ENCODE measurements around the gene CLCN3. TPM values are rescaled to one million over a fixed set of nuclear protein-coding genes. Genes with fewer than 3 reads are reported as not detected.

Gene CLCN3
- total and polyA plus RNA-seq, 2 of the 4 experiments (the other 2 are of a cell fraction), result 13.0 to 22.8 TPM

DNA sequence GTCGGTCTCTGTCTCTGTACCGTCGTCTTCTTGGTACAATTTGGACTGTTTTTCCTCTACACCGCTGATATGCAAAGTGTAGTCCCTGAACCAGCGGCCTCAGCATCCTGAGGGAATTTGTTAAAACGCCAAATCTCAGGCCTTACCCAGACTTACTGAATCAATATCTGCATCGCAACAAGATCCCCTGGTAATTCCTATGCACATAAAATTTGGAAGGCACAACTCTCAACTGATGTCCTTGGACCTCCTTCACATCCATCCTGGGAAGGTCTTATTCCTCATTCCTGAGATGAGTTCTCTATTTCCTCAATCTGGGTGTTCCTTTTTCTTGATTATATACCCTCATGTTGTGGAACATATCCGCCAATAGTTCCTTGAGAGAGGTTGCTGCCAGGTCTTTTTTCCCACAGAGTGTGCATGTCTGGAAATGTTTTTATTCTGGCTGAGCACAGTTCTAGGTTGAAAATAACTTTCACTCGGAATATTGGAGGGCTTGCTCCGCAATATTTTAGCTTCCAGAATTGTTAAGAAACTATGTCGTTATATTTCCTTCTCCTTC, 138.1 kb downstream of the CLCN3 start:
- no peaks in the 10 kb centered on the region; the same call in none of the 2 replicates for H3K27me3 ChIP-seq (ENCODE audit: control insufficient read depth, insufficient read depth, low read length)
- no peak overlapping the region for H2BK120ac ChIP-seq (ENCODE audit: low read depth, low read length)
- in situ Hi-C loops (cut with MboI; ENCODE audit: low sequenced_read_pairs), result no loop called here
- H3K4ac ChIP-seq (ENCODE audit: low read depth, low read length), result no peak overlapping the region
- no peaks in the 10 kb centered on the region for H3K9me3 ChIP-seq (ENCODE audit: control insufficient read depth, insufficient read depth, low read length)
- H3K4me2 ChIP-seq (ENCODE audit: low read depth, low read length), result no peak overlapping the region
- no peak overlapping the region for H2BK15ac ChIP-seq (ENCODE audit: low read depth, low read length)
- 72% methylated on average over 8 of the region's 11 CpGs; no CpG with 5 or more reads in 1 of the 2 experiments for WGBS, 2 experiments (ENCODE audit: extremely low coverage in 2 of 2, insufficient read length in 1 of 2)
- no peak overlapping the region for H3K18ac ChIP-seq (ENCODE audit: low read depth, low read length)
- no peak overlapping the region for H2AK5ac ChIP-seq (ENCODE audit: low read depth, low read length)
- intact Hi-C loops (cut with micrococcal nuclease), result no loop called here
- TF ChIP-seq RAD21 (IDR thresholded peaks at IDR 0.05; ENCODE audit: low read length), result no peak
- TF ChIP-seq, protein P1, sequence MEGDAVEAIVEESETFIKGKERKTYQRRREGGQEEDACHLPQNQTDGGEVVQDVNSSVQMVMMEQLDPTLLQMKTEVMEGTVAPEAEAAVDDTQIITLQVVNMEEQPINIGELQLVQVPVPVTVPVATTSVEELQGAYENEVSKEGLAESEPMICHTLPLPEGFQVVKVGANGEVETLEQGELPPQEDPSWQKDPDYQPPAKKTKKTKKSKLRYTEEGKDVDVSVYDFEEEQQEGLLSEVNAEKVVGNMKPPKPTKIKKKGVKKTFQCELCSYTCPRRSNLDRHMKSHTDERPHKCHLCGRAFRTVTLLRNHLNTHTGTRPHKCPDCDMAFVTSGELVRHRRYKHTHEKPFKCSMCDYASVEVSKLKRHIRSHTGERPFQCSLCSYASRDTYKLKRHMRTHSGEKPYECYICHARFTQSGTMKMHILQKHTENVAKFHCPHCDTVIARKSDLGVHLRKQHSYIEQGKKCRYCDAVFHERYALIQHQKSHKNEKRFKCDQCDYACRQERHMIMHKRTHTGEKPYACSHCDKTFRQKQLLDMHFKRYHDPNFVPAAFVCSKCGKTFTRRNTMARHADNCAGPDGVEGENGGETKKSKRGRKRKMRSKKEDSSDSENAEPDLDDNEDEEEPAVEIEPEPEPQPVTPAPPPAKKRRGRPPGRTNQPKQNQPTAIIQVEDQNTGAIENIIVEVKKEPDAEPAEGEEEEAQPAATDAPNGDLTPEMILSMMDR (conservative IDR thresholded peaks at IDR 0.05; ENCODE audit: low read depth, low read length), result no peak
- TF ChIP-seq, protein P2, sequence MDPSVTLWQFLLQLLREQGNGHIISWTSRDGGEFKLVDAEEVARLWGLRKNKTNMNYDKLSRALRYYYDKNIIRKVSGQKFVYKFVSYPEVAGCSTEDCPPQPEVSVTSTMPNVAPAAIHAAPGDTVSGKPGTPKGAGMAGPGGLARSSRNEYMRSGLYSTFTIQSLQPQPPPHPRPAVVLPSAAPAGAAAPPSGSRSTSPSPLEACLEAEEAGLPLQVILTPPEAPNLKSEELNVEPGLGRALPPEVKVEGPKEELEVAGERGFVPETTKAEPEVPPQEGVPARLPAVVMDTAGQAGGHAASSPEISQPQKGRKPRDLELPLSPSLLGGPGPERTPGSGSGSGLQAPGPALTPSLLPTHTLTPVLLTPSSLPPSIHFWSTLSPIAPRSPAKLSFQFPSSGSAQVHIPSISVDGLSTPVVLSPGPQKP (IDR thresholded peaks at IDR 0.05; ENCODE audit: borderline replicate concordance, low read depth, low read length), result no peak
- no peak for TF ChIP-seq CEBPB (IDR thresholded peaks at IDR 0.05; ENCODE audit: low read depth, low read length)
- no peak for TF ChIP-seq FOS (IDR thresholded peaks at IDR 0.05; ENCODE audit: low read depth, low read length)
- no peak for TF ChIP-seq CHD1 (IDR thresholded peaks at IDR 0.05; ENCODE audit: low read depth, low read length)
- no peak for TF ChIP-seq POLR2A (IDR thresholded peaks at IDR 0.05; ENCODE audit: low read depth, low read length)
- TF ChIP-seq BHLHE40 (IDR thresholded peaks at IDR 0.05; ENCODE audit: low read depth, low read length), result no peak
- TF ChIP-seq NFE2L2 (IDR thresholded peaks at IDR 0.05; ENCODE audit: low read depth, low read length), result no peak
- TF ChIP-seq RCOR1 (IDR thresholded peaks at IDR 0.05; ENCODE audit: insufficient replicate concordance, low read length), result no peak
- no peak for TF ChIP-seq MXI1 (IDR thresholded peaks at IDR 0.05; ENCODE audit: borderline replicate concordance, low read depth, low read length)
- TF ChIP-seq RFX5 (IDR thresholded peaks at IDR 0.05; ENCODE audit: low read depth, low read length), result no peak
- TF ChIP-seq, protein P3, sequence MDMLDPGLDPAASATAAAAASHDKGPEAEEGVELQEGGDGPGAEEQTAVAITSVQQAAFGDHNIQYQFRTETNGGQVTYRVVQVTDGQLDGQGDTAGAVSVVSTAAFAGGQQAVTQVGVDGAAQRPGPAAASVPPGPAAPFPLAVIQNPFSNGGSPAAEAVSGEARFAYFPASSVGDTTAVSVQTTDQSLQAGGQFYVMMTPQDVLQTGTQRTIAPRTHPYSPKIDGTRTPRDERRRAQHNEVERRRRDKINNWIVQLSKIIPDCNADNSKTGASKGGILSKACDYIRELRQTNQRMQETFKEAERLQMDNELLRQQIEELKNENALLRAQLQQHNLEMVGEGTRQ (IDR thresholded peaks at IDR 0.05; ENCODE audit: low read depth, low read length), result no peak
- TF ChIP-seq MAZ (IDR thresholded peaks at IDR 0.05; ENCODE audit: borderline replicate concordance, low read depth, low read length), result no peak
- no peak for TF ChIP-seq SMC3 (IDR thresholded peaks at IDR 0.05; ENCODE audit: low read depth, low read length)
- no peak for TF ChIP-seq MAFK (IDR thresholded peaks at IDR 0.05; ENCODE audit: low read depth, low read length)
- H3K36me3 ChIP-seq (ENCODE audit: control insufficient read depth, insufficient read depth, low read length), result no peaks in the 10 kb centered on the region
- no peak overlapping the region for H4K8ac ChIP-seq (ENCODE audit: low read depth in 2 of 2, low read length in 2 of 2)
- H2BK20ac ChIP-seq (ENCODE audit: low read depth, low read length), result no peak overlapping the region
- peak overlapping the region; percentile 79 for H2AFZ ChIP-seq (replicated peaks; ENCODE audit: low read length, poor library complexity)
- H4K91ac ChIP-seq (ENCODE audit: insufficient read depth, low read depth, low read length), result no peak overlapping the region
- no peak overlapping the region for H3K9ac ChIP-seq (ENCODE audit: low read depth, low read length)
- ChIA-PET POLR2A (ENCODE audit: unreplicated experiment) (no interaction called here), CTCF (no interaction called here)
- BruUV-seq (replicated peaks), result no TSS peak
- peaks cover 1% of the 10 kb centered on the region; the same call in 1 of the 2 replicates for H3K4me1 ChIP-seq (ENCODE audit: control insufficient read depth, insufficient read depth, low read length)
- H3K14ac ChIP-seq (replicated peaks; ENCODE audit: low read depth, low read length), result no peak overlapping the region
- peaks cover 14 to 16% of the 10 kb centered on the region in 2 experiments for H3K79me1 ChIP-seq (ENCODE audit: low read depth in 1 of 2, low read length in 2 of 2)
- H3K27ac ChIP-seq (ENCODE audit: insufficient read depth, low read length), result no peak overlapping the region
- no peak overlapping the region for H2BK5ac ChIP-seq (ENCODE audit: low read depth, low read length, poor library complexity, severe bottlenecking)
- H4K5ac ChIP-seq (ENCODE audit: low read depth, low read length), result no peak overlapping the region
- no peak for DNase-seq
- peaks cover 2% of the 10 kb centered on the region; the same call in 1 of the 2 replicates for H3K9me1 ChIP-seq (ENCODE audit: insufficient read depth, low read length)
- dilution Hi-C loops (cut with HindIII; ENCODE audit: low sequenced_read_pairs, unreplicated experiment), result no loop called here
- no peaks in the 10 kb centered on the region for H4K20me1 ChIP-seq (ENCODE audit: insufficient read depth, low read length)
- H3K23ac ChIP-seq (ENCODE audit: low read depth, low read length), result no peak overlapping the region
- no peak overlapping the region for H2AK9ac ChIP-seq (replicated peaks; ENCODE audit: low read depth, low read length, poor library complexity)
- H3K56ac ChIP-seq (ENCODE audit: extremely low read depth, insufficient read depth, low read length), result no peak overlapping the region
- no peak for ATAC-seq (ENCODE audit: low read depth)
- no peak overlapping the region for H3K4me3 ChIP-seq (ENCODE audit: insufficient read depth, low read depth, low read length)
